Measurements from ENCODE around the gene NEK11. TPM values are rescaled to one million over a fixed set of nuclear protein-coding genes. Genes with fewer than 3 reads are reported as not detected.

NEK11 gene
- total RNA-seq, 2 donors from 2014 or later = 7.4 to 14.0 TPM

- no peaks in the 10 kb centered on the region for H3K27me3 ChIP-seq (replicated peaks; ENCODE audit: insufficient read depth)
- intact Hi-C loops (cut with DNase I) = no loop called here
- DNase-seq (ENCODE audit: low spot score) = no peak
Measured at GRCh38 chr3:131314318-131314717, 287.6 kb downstream of the NEK11 start.

GRCh38 chr3:131315162-131315561 lies 288.5 kb downstream of the NEK11 start:
- H3K36me3 ChIP-seq = no peaks in the 10 kb centered on the region
- no peak overlapping the region for H3K27ac ChIP-seq
- H3K4me3 ChIP-seq = no peak overlapping the region
- WGBS = 88% methylated on average over 2 of the region's 2 CpGs
- no peak for TF ChIP-seq CTCF (IDR thresholded peaks at IDR 0.05)
- no peak for TF ChIP-seq POLR2A (IDR thresholded peaks at IDR 0.05)
- TF ChIP-seq POLR2AphosphoS5 (IDR thresholded peaks at IDR 0.05) = no peak
- intact Hi-C loops (cut with DNase I) = no loop called here
- H3K9me3 ChIP-seq = no peaks in the 10 kb centered on the region
- H3K27me3 ChIP-seq (replicated peaks; ENCODE audit: insufficient read depth) = no peaks in the 10 kb centered on the region
- H3K4me1 ChIP-seq (replicated peaks) = no peaks in the 10 kb centered on the region
- no peak for DNase-seq (ENCODE audit: low spot score)

More at GRCh38 chr3:131314318-131314717, 287.6 kb downstream of the NEK11 start:
- no peaks in the 10 kb centered on the region for H3K4me1 ChIP-seq (replicated peaks)
- H3K9me3 ChIP-seq = no peaks in the 10 kb centered on the region
- H3K4me3 ChIP-seq = no peak overlapping the region
- no peaks in the 10 kb centered on the region for H3K36me3 ChIP-seq
- TF ChIP-seq POLR2AphosphoS5 (IDR thresholded peaks at IDR 0.05) (no peak), POLR2A (IDR thresholded peaks at IDR 0.05) (no peak), CTCF (IDR thresholded peaks at IDR 0.05) (no peak)
- H3K27ac ChIP-seq = no peak overlapping the region

- Histone ChIP-seq H3K27ac (no peak overlapping the region), H3K4me3 (no peak overlapping the region), H3K4me1 (replicated peaks) (no peaks in the 10 kb centered on the region), H3K36me3 (no peaks in the 10 kb centered on the region), H3K27me3 (replicated peaks; ENCODE audit: insufficient read depth) (no peaks in the 10 kb centered on the region), H3K9me3 (no peaks in the 10 kb centered on the region)
- no peak for DNase-seq (ENCODE audit: low spot score)
- intact Hi-C loops (cut with DNase I) = no loop called here
- TF ChIP-seq POLR2A (IDR thresholded peaks at IDR 0.05) = no peak
- no peak for TF ChIP-seq CTCF (IDR thresholded peaks at IDR 0.05)
- 98% methylated on average over 2 of the region's 2 CpGs for WGBS
Measured at GRCh38 chr3:131317667-131318066, 291.0 kb downstream of the NEK11 start.

GRCh38 chr3:131323014-131323413 lies 296.3 kb downstream of the NEK11 start:
- no peaks in the 10 kb centered on the region for H3K4me1 ChIP-seq (replicated peaks)
- H3K27ac ChIP-seq = no peak overlapping the region
- TF ChIP-seq POLR2A (IDR thresholded peaks at IDR 0.05) = no peak
- no peak for TF ChIP-seq POLR2AphosphoS5 (IDR thresholded peaks at IDR 0.05)
- TF ChIP-seq CTCF (IDR thresholded peaks at IDR 0.05) = no peak

GRCh38 chr3:131323792-131324191 lies 297.1 kb downstream of the NEK11 start:
- 77% methylated on average over 2 of the region's 2 CpGs for WGBS
- TF ChIP-seq CTCF (IDR thresholded peaks at IDR 0.05) (no peak), POLR2A (IDR thresholded peaks at IDR 0.05) (no peak), POLR2AphosphoS5 (IDR thresholded peaks at IDR 0.05) (no peak)
- Histone ChIP-seq H3K27ac (no peak overlapping the region), H3K27me3 (replicated peaks; ENCODE audit: insufficient read depth) (no peaks in the 10 kb centered on the region), H3K4me1 (replicated peaks) (no peaks in the 10 kb centered on the region), H3K4me3 (no peak overlapping the region), H3K36me3 (no peaks in the 10 kb centered on the region), H3K9me3 (no peaks in the 10 kb centered on the region)
- DNase-seq (ENCODE audit: low spot score) = no peak
- intact Hi-C loops (cut with DNase I) = no loop called here

More at GRCh38 chr3:131323014-131323413, 296.3 kb downstream of the NEK11 start:
- DNase-seq (ENCODE audit: low spot score) = no peak
- H3K9me3 ChIP-seq = no peaks in the 10 kb centered on the region
- no peaks in the 10 kb centered on the region for H3K36me3 ChIP-seq
- no peak overlapping the region for H3K4me3 ChIP-seq
- H3K27me3 ChIP-seq (replicated peaks; ENCODE audit: insufficient read depth) = no peaks in the 10 kb centered on the region
- intact Hi-C loops (cut with DNase I) = no loop called here
- WGBS = 77% methylated on average over 3 of the region's 3 CpGs

All from prostate gland (tissue), 2 donors.